Measurements from ENCODE around the gene PRKCSH. TPM values are rescaled to one million over a fixed set of nuclear protein-coding genes. Genes with fewer than 3 reads are reported as not detected.

Gene PRKCSH
- total RNA-seq, 2 donors from 2014 or later: 78.0 to 82.8 TPM

GRCh38 chr19:11480715-11481533, 45.5 kb downstream of the PRKCSH start, which contains the start of gene ELAVL3:
ELAVL3 (minus strand) TSS chr19:11481046; CDS start chr19:11480608, 438 bp downstream.
- no peak for TF ChIP-seq CTCF (IDR thresholded peaks at IDR 0.05)
- Histone ChIP-seq H3K27me3 (peaks cover 14 to 32% of the 10 kb centered on the region in 2 donors), H3K4me3 (peak within 1 kb of the TSS in 1 of 2 donors; percentile 45), H3K27ac (no peak within 1 kb of the TSS), H3K4me1 (peaks cover 0 to 42% of the 10 kb centered on the region in 2 donors), H3K36me3 (no peaks in the 10 kb centered on the region), H3K9me3 (no peaks in the 10 kb centered on the region)
- DNase-seq (ENCODE audit: low spot score): no peak

DNA sequence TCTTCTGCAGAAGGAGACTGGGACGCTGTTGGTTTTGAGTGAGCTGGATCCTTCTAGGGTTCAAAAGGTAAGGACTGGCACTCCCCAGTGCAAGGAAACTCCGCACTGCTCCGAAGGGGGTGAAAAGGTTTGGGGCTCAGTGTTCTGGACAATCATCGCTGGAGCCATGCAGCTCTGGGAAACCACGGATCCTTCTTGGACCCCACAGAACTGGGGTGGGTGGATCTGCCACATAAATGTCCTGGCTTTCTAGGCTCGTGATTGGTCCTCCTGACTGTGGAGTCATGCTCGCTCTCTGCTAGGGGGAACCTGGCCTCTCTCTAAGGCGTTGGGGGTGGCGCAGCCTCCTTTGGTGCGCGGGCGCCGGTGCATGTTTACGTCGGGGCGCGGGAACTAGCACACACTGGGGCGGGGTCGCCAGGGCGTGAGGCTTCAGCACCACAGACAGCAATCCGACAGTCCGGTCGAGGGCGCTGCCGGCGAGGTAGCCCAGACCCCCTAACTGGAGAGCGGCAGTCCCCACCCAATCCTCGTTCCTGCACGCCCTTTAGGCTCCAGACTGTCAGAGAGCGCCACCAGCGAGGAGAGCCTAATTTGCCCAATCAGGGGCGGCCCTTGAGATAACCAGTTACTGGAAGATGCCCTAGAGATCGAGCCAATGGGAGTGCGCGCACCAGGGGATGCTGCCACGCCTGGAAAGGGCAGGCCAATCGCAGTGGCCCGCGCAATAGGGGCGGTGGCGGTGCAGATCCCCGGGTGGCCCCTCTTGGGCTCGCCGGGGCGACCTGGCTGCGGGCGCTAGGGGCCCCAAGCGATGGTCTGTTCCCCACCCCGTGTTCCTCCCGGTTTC, 46.3 kb downstream of the PRKCSH start:
- peaks cover 0 to 42% of the 10 kb centered on the region in 2 donors for H3K4me1 ChIP-seq
- peaks cover 14 to 32% of the 10 kb centered on the region in 2 donors for H3K27me3 ChIP-seq
- H3K36me3 ChIP-seq: no peaks in the 10 kb centered on the region
- DNase-seq (ENCODE audit: low spot score): peak; percentile 76
- peak overlapping the region in 1 of 2 donors; percentile 45 for H3K4me3 ChIP-seq
- H3K27ac ChIP-seq: peak overlapping the region in 1 of 2 donors; percentile 29
- H3K9me3 ChIP-seq: no peaks in the 10 kb centered on the region
- no peak for TF ChIP-seq CTCF (IDR thresholded peaks at IDR 0.05)

DNA sequence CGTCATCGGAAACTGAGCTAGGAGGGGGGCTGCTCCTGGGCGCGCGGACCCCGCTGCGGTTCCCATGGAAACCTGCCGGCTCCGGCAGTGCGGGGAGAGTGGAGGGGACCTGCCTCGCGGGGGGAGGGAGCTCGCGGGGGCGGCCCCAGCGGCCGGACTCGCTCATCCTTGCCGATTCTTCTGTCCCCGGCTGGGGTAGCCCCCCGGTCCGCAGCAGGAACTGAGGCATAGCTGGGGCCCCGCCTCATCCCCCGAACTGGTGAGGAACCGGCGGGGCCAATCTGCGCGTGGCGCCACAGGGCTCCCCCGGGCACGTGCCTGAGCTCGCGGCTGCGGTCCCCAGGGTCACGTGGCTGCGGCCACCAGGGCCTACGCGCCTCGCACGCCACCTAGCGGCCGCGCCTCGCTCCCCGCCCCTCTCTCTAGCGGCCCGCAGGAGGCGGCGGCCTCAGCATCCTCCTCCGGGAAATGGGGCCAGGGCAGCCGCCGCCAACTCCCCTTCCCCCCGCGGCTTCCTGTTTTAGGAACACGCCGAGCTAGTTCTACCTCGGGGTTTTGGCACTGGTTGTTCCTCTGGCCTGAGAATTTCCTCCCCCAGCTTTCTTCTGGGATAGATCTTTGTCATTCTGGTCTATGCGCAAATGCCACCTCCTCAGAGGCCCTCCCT, 47.1 kb downstream of the PRKCSH start:
- Histone ChIP-seq H3K27me3 (peaks cover 14 to 32% of the 10 kb centered on the region in 2 donors), H3K27ac (peak overlapping the region in 1 of 2 donors; percentile 29), H3K4me1 (peaks cover 0 to 42% of the 10 kb centered on the region in 2 donors), H3K9me3 (no peaks in the 10 kb centered on the region), H3K36me3 (peaks cover 6% of the 10 kb centered on the region), H3K4me3 (peak overlapping the region in 1 of 2 donors; percentile 45)
- peak; percentile 89 to 96 for TF ChIP-seq CTCF (IDR thresholded peaks at IDR 0.05)
- peak; percentile 84 for DNase-seq (ENCODE audit: low spot score)

DNA sequence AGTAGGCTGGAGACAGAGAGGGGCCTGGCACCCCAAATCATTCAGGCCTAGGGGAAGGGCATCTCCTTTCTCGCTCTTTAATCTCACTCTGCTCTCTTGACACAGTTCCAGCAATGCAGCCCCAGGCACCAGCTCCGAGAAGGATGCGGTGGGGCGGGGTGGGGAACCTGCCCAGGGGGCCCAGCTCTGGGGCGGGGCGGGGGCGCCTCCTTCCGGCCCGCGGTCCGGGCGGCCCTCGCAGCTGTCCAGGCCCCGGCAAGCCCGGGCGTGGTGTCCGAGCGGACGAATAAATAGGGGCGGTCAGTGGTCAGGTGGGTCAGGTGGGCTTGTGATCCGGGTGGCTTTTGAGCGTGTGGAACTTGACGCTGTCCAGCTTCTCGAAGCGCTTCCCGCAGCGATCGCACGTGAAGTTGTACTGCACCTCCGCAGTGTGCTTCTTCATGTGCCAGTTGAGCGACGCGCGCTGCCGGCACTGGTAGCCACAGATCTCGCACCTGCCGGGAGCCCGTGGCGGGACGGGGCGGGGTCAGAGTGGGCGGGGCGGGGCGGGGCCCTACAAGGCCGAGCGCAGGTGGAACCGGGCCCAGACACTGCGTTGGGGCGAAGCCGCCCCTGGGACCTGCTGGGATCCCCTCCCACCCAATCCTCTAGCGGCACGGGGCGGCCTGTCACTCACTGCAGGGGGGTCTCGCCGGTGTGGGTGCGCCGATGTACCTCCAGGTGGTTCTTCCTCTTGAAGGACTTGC, 48.1 kb downstream of the PRKCSH start:
- peaks cover 7% of the 10 kb centered on the region for H3K36me3 ChIP-seq
- H3K4me1 ChIP-seq: peaks cover 0 to 42% of the 10 kb centered on the region in 2 donors
- no peak overlapping the region for H3K27ac ChIP-seq
- no peak overlapping the region for H3K4me3 ChIP-seq
- H3K9me3 ChIP-seq: no peaks in the 10 kb centered on the region
- no peak for DNase-seq (ENCODE audit: low spot score)
- no peak for TF ChIP-seq CTCF (IDR thresholded peaks at IDR 0.05)
- peaks cover 14 to 32% of the 10 kb centered on the region in 2 donors for H3K27me3 ChIP-seq

Measured in right atrium auricular region (tissue), 2 donors.